ENCODE data around the gene ADGRD2. TPM values are rescaled to one million over a fixed set of nuclear protein-coding genes. Genes with fewer than 3 reads are reported as not detected.

ADGRD2 gene
- total RNA-seq, 4 donors from 2014 or later = not detected

GRCh38 chr9:124462739-124463138, 12.5 kb downstream of the ADGRD2 start:
- Histone ChIP-seq H3K4me1 (no peaks in the 10 kb centered on the region), H3K27ac (no peak overlapping the region), H3K27me3 (no peaks in the 10 kb centered on the region), H3K4me3 (no peak overlapping the region), H3K9me3 (peaks cover 0 to 15% (median 0%) of the 10 kb centered on the region in 4 donors), H3K36me3 (no peaks in the 10 kb centered on the region)
- no peak for DNase-seq (ENCODE audit: low spot score in 2 of 2)
- 85 to 88% methylated on average over 1 of the region's 1 CpG for WGBS, 2 donors
- TF ChIP-seq POLR2A (IDR thresholded peaks at IDR 0.05) = no peak
- no peak for TF ChIP-seq EP300 (IDR thresholded peaks at IDR 0.05)
- TF ChIP-seq CTCF (IDR thresholded peaks at IDR 0.05) = no peak

DNA sequence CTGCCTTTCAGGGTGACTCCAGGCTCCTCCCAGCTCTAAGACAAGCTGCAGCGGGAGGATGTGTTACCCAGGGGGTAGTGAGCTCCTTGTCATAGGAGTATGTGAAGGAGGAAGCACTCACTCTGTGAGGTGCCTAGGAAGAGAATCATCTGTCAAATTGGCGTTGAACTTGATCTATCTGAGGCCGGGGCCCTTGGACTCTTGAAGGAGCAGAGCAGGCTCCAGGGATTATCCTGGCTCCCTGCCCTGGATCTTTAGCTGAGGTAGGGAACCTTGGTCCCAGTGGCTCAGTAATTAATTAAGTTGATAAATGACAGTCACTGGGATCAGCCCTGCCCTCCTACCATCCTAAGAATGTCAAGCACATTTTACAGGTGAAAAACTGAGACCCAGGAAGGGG, 15.5 kb downstream of the ADGRD2 start:
- H3K4me3 ChIP-seq = no peak overlapping the region
- DNase-seq (ENCODE audit: low spot score in 2 of 2) = no peak
- H3K9me3 ChIP-seq = peaks cover 0 to 10% (median 0%) of the 10 kb centered on the region in 4 donors
- no peaks in the 10 kb centered on the region for H3K27me3 ChIP-seq
- H3K36me3 ChIP-seq = no peaks in the 10 kb centered on the region
- H3K27ac ChIP-seq = no peak overlapping the region
- no peaks in the 10 kb centered on the region for H3K4me1 ChIP-seq
- no peak for TF ChIP-seq POLR2A (IDR thresholded peaks at IDR 0.05)
- TF ChIP-seq EP300 (IDR thresholded peaks at IDR 0.05) = no peak
- no peak for TF ChIP-seq CTCF (IDR thresholded peaks at IDR 0.05)
- 72 to 85% methylated on average over 3 of the region's 3 CpGs for WGBS, 2 donors

DNA sequence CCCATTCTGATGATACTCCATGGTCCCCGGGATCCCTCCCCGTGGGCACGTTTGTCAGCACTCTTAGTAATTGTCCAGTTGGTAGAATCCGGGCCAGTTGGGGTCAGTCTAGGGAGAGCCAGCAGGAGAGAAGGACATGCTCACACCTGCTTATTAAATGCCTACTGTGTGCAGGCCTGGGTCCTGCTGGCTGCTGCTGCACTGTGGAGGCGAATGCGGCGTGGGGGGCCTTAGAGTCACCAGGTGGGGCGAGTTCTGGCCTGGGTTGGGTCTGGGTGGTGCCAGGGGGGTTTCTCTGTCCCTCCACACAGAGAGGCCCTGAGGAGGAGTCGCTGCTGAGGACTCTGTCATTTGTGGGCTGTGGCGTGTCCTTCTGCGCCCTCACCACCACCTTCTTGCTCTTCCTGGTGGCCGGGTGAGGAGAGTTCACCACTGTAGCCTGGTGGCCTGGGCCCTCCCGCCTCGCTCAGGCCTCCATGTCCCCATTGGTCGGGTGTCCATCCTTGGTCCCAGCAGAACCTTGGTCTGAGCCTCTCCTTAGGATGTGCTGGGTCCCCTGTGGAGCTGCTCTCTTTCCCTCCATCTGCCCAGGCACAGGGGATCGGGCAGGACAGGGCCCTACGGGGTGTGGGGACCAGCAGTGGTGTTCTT, 17.3 kb downstream of the ADGRD2 start:
- Histone ChIP-seq H3K4me3 (no peak overlapping the region), H3K4me1 (no peaks in the 10 kb centered on the region), H3K27me3 (peaks cover 0 to 8% of the 10 kb centered on the region in 2 donors), H3K9me3 (peaks cover 0 to 5% (median 0%) of the 10 kb centered on the region in 4 donors), H3K27ac (no peak overlapping the region), H3K36me3 (no peaks in the 10 kb centered on the region)
- 89 to 93% methylated on average over 17 of the region's 17 CpGs for WGBS, 2 donors
- TF ChIP-seq CTCF (IDR thresholded peaks at IDR 0.05) (no peak), EP300 (IDR thresholded peaks at IDR 0.05) (no peak), POLR2A (IDR thresholded peaks at IDR 0.05) (no peak)
- no peak for DNase-seq (ENCODE audit: low spot score in 2 of 2)

DNA sequence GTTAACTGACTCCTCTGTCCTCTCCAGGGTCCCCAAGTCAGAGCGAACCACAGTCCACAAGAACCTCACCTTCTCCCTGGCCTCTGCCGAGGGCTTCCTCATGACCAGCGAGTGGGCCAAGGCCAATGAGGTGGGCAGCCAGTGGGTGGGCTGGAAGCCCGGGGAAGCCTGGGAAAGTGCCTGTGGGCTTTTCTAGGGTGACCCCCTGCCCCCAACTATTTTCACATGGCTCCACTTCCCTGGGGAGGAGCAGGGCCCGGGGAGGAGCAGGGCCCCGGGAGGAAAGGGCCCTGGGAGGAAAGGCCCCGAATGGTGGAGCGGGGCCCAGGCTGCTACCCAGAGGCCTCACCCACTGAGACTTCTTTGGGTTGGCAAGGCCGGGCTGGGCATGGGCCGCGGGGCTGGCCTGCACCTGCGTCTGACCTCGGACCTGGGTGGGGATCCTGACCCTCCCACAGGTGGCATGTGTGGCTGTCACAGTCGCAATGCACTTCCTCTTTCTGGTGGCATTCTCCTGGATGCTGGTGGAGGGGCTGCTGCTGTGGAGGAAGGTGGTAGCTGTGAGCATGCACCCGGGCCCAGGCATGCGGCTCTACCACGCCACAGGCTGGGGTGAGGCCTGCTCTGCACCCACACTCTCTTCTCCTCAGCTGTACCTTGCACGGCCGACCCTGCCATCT, 17.9 kb downstream of the ADGRD2 start:
- H3K4me3 ChIP-seq = no peak overlapping the region
- no peak for DNase-seq (ENCODE audit: low spot score in 2 of 2)
- peaks cover 0 to 13% of the 10 kb centered on the region in 2 donors for H3K27me3 ChIP-seq
- no peaks in the 10 kb centered on the region for H3K36me3 ChIP-seq
- WGBS, 2 donors = 80 to 86% methylated on average over 14 of the region's 19 CpGs
- H3K27ac ChIP-seq = no peak overlapping the region
- TF ChIP-seq CTCF (IDR thresholded peaks at IDR 0.05) (no peak), EP300 (IDR thresholded peaks at IDR 0.05) (no peak), POLR2A (IDR thresholded peaks at IDR 0.05) (no peak)
- no peaks in the 10 kb centered on the region for H3K4me1 ChIP-seq
- peaks cover 0 to 5% (median 0%) of the 10 kb centered on the region in 4 donors for H3K9me3 ChIP-seq

Data from tibial nerve (tissue), 4 donors.